G401 (cell line): ENCODE data around the gene AEBP1. TPM values are rescaled to one million over a fixed set of nuclear protein-coding genes. Genes with fewer than 3 reads are reported as not detected.

Source experiments
- DNase-seq: peaks from one replicate; pipeline ENCODE4 v3.0.0-alpha.2; 2015; ENCODE audit warnings: low spot score
- in situ Hi-C: cut with HindIII; loops from 2 replicates; pipeline ENCODE4 v1.10.0; 2016; ENCODE audit warnings: low sequenced_read_pairs, mixed read lengths
- total RNA-seq: library from RNA; depleted of rRNA; stranded (reverse); fragments of >200 nt; shearing (Covaris generic); gene quantifications from 2 replicates; pipeline ENCODE4 v1.2.3, GENCODE V29; 2014

Gene AEBP1
- total RNA-seq, 1 experiment from 2014 or later = 0.27 TPM

GRCh38 chr7:44147026-44147991, 43.2 kb downstream of the AEBP1 start:
- no peak for DNase-seq
- in situ Hi-C loops = no loop called here

GRCh38 chr7:44148166-44148565, 44.0 kb downstream of the AEBP1 start:
- no peak for DNase-seq
- in situ Hi-C loops = no loop called here

GRCh38 chr7:44148961-44149536, 44.9 kb downstream of the AEBP1 start:
- no peak for DNase-seq
- in situ Hi-C loops = no loop called here

- DNase-seq = no peak
- in situ Hi-C loops = no loop called here
Observed at GRCh38 chr7:44149571-44150465, 45.7 kb downstream of the AEBP1 start.

GRCh38 chr7:44150466-44150832, 46.3 kb downstream of the AEBP1 start:
- no peak for DNase-seq
- in situ Hi-C loops = no loop called here

GRCh38 chr7:44150966-44151941, 47.1 kb downstream of the AEBP1 start:
- in situ Hi-C loops = no loop called here
- peak; percentile 66 for DNase-seq

GRCh38 chr7:44151956-44152355, 47.8 kb downstream of the AEBP1 start:
- DNase-seq = no peak
- in situ Hi-C loops = no loop called here

- in situ Hi-C loops = no loop called here
- DNase-seq = peak; percentile 39
Observed at GRCh38 chr7:44152971-44153947, 49.1 kb downstream of the AEBP1 start.

- in situ Hi-C loops = no loop called here
- no peak for DNase-seq
Observed at GRCh38 chr7:44153948-44154335, 49.8 kb downstream of the AEBP1 start.

- in situ Hi-C loops = no loop called here
- peak; percentile 65 for DNase-seq
Observed at GRCh38 chr7:44154703-44155102, 50.6 kb downstream of the AEBP1 start.

GRCh38 chr7:44155191-44156185, 51.3 kb downstream of the AEBP1 start:
- in situ Hi-C loops = no loop called here
- peak; percentile 94 for DNase-seq

GRCh38 chr7:44156453-44157010, 52.4 kb downstream of the AEBP1 start:
- no peak for DNase-seq
- in situ Hi-C loops = no loop called here

- in situ Hi-C loops = no loop called here
- no peak for DNase-seq
Observed at GRCh38 chr7:44157116-44158080, 53.3 kb downstream of the AEBP1 start.

GRCh38 chr7:44158096-44158872, 54.1 kb downstream of the AEBP1 start:
- no peak for DNase-seq
- in situ Hi-C loops = no loop called here
